Endodermal cell (in vitro differentiated cells): ENCODE measurements around the gene PXN. TPM values are rescaled to one million over a fixed set of nuclear protein-coding genes. Genes with fewer than 3 reads are reported as not detected.

ENCODE experiments used
- DNase-seq: peaks from one replicate; pipeline ENCODE4 v3.0.0-alpha.2; 2017
- H3K27ac ChIP-seq: 2 replicates; pipeline ENCODE4 v1.5.1; 2013; ENCODE audit warnings: mild to moderate bottlenecking, low read depth, low read length, moderate library complexity
- H3K27me3 ChIP-seq: 2 replicates; pipeline ENCODE4 v1.6.1; 2013; ENCODE audit warnings: mild to moderate bottlenecking, low read length, moderate library complexity; ENCODE audit not compliant: insufficient read depth, control insufficient read depth, poor library complexity, severe bottlenecking
- H3K36me3 ChIP-seq: 2 replicates; pipeline ENCODE4 v1.7.0; 2013; ENCODE audit warnings: mild to moderate bottlenecking, low read length, moderate library complexity; ENCODE audit not compliant: control insufficient read depth, insufficient read depth
- H3K4me1 ChIP-seq: one replicate; pipeline ENCODE4 v1.7.0; 2013; ENCODE audit warnings: low read length; ENCODE audit not compliant: control insufficient read depth, insufficient read depth
- H3K4me3 ChIP-seq: 2 replicates; pipeline ENCODE4 v1.5.1; 2013; ENCODE audit warnings: mild to moderate bottlenecking, low read length, moderate library complexity
- H3K9ac ChIP-seq: 2 replicates; pipeline ENCODE4 v1.6.1; 2013; ENCODE audit warnings: mild to moderate bottlenecking, low read length, moderate library complexity; ENCODE audit not compliant: poor library complexity, severe bottlenecking; ENCODE audit errors: extremely low read depth
- H3K9me3 ChIP-seq: 2 replicates; pipeline ENCODE4 v1.6.1; 2013; ENCODE audit warnings: mild to moderate bottlenecking, low read length, moderate library complexity; ENCODE audit not compliant: control insufficient read depth
- H3K27ac Mint-ChIP-seq: 2 replicates; pipeline ENCODE4 v1.8.0; 2020; ENCODE audit warnings: mixed read lengths
- H3K27me3 Mint-ChIP-seq: 2 replicates; pipeline ENCODE4 v1.8.0; 2021; ENCODE audit warnings: mild to moderate bottlenecking, mixed read lengths; ENCODE audit not compliant: insufficient read depth
- H3K36me3 Mint-ChIP-seq: 2 replicates; pipeline ENCODE4 v1.8.0; 2020; ENCODE audit warnings: low read depth, mixed read lengths
- H3K4me1 Mint-ChIP-seq: 2 replicates; pipeline ENCODE4 v1.8.0; 2020; ENCODE audit warnings: mixed read lengths
- H3K4me3 Mint-ChIP-seq: 2 replicates; pipeline ENCODE4 v1.8.0; 2020; ENCODE audit warnings: mild to moderate bottlenecking, moderate library complexity, mixed read lengths
- H3K9me3 Mint-ChIP-seq: 2 replicates; pipeline ENCODE4 v1.8.0; 2020; ENCODE audit warnings: mild to moderate bottlenecking, mixed read lengths
- WGBS, 2 experiments: methylation state at CpG; one replicate each; pipeline versions ENCODE4 v1.1.5 to v1.1.7; 2013; ENCODE audit warnings: missing lambda C conversion rate in 2 of 2, mixed read lengths in 1 of 2; ENCODE audit not compliant: insufficient coverage in 1 of 2, insufficient read length in 1 of 2; 5-methylcytosine and 5-hydroxymethylcytosine counted together
- total RNA-seq, 2 donors: library from RNA; stranded (reverse); fragmentation: NEBNext Ultra II Directional in 1 of 2; extraction: Animal tissue kit (Norgen Biotek cat#: 25700) in 1 of 2; gene quantifications; 2 replicates in 1 of 2; 3 replicates in 1 of 2; pipeline ENCODE4 v1.2.1, GENCODE V29; 2021
- TF ChIP-seq, protein P1 (sequence below): fragments of 200-600 bp; sonication (generic); conservative IDR thresholded peaks from 2 replicates; pipeline ENCODE4 v1.5.0; 2021; ENCODE audit warnings: antibody characterized with exemption, mild to moderate bottlenecking

Gene PXN
- total RNA-seq, 2 donors from 2014 or later, result 58.4 to 92.7 TPM

DNA sequence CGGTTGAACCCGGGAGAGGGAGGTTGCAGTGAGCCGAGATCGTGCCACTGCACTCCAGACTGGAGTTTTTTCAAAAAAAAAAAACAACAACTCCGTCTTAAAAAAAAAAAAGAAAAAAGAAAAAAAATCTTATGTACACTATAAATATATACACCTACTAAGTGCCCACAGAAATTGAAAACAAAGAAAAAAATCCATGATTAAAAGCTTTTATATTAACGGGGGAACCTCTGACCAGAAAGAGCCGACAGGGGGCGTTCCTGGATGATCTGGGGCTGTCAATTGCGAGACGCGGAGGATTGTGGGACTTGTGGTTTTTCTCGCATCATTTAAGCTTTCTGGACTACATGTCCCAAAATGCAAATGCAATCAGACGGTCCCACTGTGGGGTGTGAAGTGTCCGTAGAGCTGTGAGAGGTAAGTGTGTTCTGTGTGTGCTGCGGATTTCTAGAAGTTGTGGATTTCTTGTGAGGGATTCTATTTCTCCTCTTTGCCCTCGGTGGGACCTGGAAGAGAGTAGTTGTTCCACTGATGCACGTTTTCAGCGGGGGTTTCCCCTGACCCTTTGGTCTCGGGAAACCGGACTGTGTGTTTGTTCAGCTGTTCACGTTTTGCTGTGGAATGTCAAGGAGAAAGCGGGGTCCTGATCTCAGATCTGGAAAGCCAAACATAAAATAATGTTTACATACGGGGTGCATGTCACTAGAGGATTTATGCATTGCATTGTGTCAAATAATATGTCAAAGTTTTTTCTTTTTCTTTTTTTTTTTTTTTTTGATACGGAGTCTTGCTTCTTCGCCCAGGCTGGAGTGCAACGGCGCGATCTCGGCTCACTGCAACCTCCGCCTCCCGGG lies 36.7 kb upstream of the PXN start, which contains the start of gene SIRT4:
SIRT4 (plus strand) TSS at position 360 of the 854 bp plus-strand sequence. CDS start 1,241 bp downstream, outside the sequence.
- Histone ChIP-seq H3K4me3 (peak within 1 kb of the TSS; percentile 86), H3K36me3 (no peaks in the 10 kb centered on the region), H3K27me3 (no peaks in the 10 kb centered on the region), H3K9me3 (no peaks in the 10 kb centered on the region), H3K27ac (no peak within 1 kb of the TSS), H3K9ac (peak within 1 kb of the TSS; percentile 71), H3K4me1 (no peaks in the 10 kb centered on the region)
- peak; percentile 97 for DNase-seq
- H3K9me3 Mint-ChIP-seq, result no peaks in the 10 kb centered on the region
- H3K27ac Mint-ChIP-seq, result peak within 1 kb of the TSS; percentile 95
- TF ChIP-seq, protein P1, sequence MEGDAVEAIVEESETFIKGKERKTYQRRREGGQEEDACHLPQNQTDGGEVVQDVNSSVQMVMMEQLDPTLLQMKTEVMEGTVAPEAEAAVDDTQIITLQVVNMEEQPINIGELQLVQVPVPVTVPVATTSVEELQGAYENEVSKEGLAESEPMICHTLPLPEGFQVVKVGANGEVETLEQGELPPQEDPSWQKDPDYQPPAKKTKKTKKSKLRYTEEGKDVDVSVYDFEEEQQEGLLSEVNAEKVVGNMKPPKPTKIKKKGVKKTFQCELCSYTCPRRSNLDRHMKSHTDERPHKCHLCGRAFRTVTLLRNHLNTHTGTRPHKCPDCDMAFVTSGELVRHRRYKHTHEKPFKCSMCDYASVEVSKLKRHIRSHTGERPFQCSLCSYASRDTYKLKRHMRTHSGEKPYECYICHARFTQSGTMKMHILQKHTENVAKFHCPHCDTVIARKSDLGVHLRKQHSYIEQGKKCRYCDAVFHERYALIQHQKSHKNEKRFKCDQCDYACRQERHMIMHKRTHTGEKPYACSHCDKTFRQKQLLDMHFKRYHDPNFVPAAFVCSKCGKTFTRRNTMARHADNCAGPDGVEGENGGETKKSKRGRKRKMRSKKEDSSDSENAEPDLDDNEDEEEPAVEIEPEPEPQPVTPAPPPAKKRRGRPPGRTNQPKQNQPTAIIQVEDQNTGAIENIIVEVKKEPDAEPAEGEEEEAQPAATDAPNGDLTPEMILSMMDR, result peak; percentile 92
- peaks cover 4% of the 10 kb centered on the region for H3K27me3 Mint-ChIP-seq
- WGBS, 2 experiments, result 2 to 18% methylated on average over 10 to 30 of the region's 31 CpGs
- no peaks in the 10 kb centered on the region for H3K36me3 Mint-ChIP-seq
- peak within 1 kb of the TSS; percentile 83 for H3K4me3 Mint-ChIP-seq
- H3K4me1 Mint-ChIP-seq, result peaks cover 3% of the 10 kb centered on the region

DNA sequence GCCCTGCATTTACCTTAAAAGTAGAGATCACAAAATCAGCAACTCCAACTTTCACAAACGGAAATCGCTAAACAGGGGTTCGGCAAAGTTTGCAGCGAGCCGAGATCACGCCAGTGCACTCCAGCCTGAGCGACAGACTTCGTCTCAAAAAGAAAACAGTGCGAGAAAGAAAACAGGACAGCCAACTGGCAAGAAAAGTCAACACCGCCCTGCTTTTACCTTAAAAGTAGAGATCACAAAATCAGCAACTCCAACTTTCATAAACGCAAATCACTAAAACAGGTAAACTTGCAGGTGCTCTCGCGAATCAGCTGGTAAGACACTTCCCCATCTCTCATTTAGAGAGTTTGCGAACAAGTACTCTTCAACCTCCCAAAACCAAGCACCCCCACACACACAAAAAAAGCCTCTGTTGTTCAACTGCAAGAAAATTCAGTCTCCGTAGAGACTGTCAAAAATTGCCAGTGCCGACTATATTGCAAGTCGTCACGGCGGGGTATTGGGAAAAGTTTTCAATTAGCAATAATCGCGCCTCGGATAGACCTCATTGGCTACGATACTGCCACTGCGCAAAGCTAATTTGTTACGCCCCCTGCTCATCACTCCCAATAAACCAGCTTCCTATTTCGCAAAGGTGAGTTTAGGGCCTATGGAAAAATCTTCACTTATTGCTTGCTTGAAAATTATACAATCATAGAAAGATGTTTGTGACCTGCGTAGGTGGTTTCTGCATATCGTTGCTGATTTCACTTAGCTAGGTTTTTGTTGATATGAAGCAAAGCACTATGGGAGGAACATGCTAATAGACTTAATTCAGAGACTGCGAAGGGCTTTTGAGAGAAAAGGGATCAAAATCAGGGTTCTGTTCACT lies 27.4 kb upstream of the PXN start, which contains the start of gene RNU4-1:
RNU4-1 (minus strand) TSS at position 577 of the 871 bp plus-strand sequence.
- no peaks in the 10 kb centered on the region for H3K27me3 Mint-ChIP-seq

DNA sequence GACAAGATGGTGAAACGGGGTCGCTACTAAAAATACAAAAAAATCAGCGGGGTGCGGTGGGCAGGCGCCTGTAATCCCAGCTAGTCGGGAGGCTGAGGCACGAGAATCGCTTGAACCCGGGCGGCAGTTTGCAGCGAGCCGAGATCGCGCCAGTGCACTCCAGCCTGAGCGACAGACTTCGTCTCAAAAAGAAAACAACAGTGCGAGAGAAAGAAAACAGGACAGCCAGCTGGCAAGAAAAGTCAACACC lies 26.8 kb upstream of the PXN start:
- H3K27ac ChIP-seq, result peak overlapping the region; percentile 100
- Mint-ChIP-seq H3K4me3 (no peak overlapping the region), H3K27me3 (no peaks in the 10 kb centered on the region), H3K4me1 (no peaks in the 10 kb centered on the region), H3K27ac (no peak overlapping the region), H3K36me3 (no peaks in the 10 kb centered on the region), H3K9me3 (no peaks in the 10 kb centered on the region)
- TF ChIP-seq, protein P1, result no peak
- peak overlapping the region; percentile 76 for H3K4me3 ChIP-seq
- H3K9ac ChIP-seq, result peak overlapping the region; percentile 93
- H3K4me1 ChIP-seq, result peaks cover 2% of the 10 kb centered on the region
- 0% methylated on average over 6 to 17 of the region's 17 CpGs for WGBS, 2 experiments
- H3K36me3 ChIP-seq, result no peaks in the 10 kb centered on the region
- H3K27me3 ChIP-seq, result no peaks in the 10 kb centered on the region
- H3K9me3 ChIP-seq, result no peaks in the 10 kb centered on the region
- no peak for DNase-seq

More for the DNA sequence above, 27.4 kb upstream of the PXN start, which contains the start of gene RNU4-1:
- TF ChIP-seq, protein P1, result no peak
- 0 to 1% methylated on average over 23 to 29 of the region's 29 CpGs for WGBS, 2 experiments
- no peak within 1 kb of the TSS for H3K4me3 Mint-ChIP-seq
- Histone ChIP-seq H3K27ac (peak within 1 kb of the TSS; percentile 100), H3K4me1 (peaks cover 2% of the 10 kb centered on the region), H3K36me3 (no peaks in the 10 kb centered on the region), H3K27me3 (no peaks in the 10 kb centered on the region), H3K9ac (peak within 1 kb of the TSS; percentile 93), H3K4me3 (peak within 1 kb of the TSS; percentile 76), H3K9me3 (no peaks in the 10 kb centered on the region)
- H3K36me3 Mint-ChIP-seq, result no peaks in the 10 kb centered on the region
- no peaks in the 10 kb centered on the region for H3K9me3 Mint-ChIP-seq
- no peaks in the 10 kb centered on the region for H3K4me1 Mint-ChIP-seq
- H3K27ac Mint-ChIP-seq, result no peak within 1 kb of the TSS
- peak; percentile 96 for DNase-seq
